ENCODE measurements around the gene MRPL38.
"Not testable (repeated sequence)": the region's sequence is repeated elsewhere in the genome, so short reads cannot be mapped to it uniquely, and the experiment has no call there.

Gene MRPL38

DNA sequence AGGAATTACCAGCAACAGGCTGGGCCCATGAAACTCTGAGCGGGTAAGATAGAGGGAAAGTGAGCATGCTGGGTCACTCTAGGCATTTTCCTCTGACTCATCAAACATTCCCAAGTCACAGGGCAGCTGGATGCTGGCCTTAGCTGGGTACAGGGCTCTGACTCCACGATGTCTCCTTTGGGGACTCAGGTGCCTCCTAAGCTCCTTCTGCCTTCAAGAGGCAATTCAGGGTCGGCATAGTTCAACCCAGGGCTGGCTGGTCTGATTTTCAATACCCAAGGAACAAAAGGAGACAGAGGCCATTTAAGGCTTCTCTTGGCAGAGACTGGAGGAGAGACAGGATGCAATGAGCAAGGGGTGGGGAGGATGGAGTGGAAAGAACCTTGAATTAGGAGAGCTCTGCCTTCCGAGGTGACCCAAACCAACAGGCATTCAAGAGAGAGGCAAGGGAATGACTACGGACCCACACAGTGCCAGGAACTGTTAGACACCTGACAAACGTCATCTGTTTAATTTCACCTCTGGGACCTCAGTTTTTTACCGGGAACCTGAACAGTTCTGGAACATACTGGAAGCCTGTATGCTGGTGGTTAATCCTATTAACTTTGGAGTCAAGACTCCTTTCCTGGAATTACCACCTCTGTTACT lies 50.5 kb downstream of the MRPL38 start:
- peaks cover 3% of the 10 kb centered on the region for H3K79me2 ChIP-seq (ENCODE audit: control insufficient read depth, insufficient read depth, low read length, poor library complexity)
- no peaks in the 10 kb centered on the region for H3K9me3 ChIP-seq (ENCODE audit: insufficient read depth, low read depth, low read length)
- no peaks in the 10 kb centered on the region for H3K27me3 ChIP-seq (ENCODE audit: insufficient read depth, low read length)
- H2AK5ac ChIP-seq (ENCODE audit: low read length) = peak overlapping the region; percentile 22
- H3K79me1 ChIP-seq (ENCODE audit: low read length) = peaks cover 3% of the 10 kb centered on the region
- no peak overlapping the region for H4K12ac ChIP-seq (ENCODE audit: low read depth, low read length)
- H2BK12ac ChIP-seq (ENCODE audit: low read length) = peak overlapping the region; percentile 36
- H3K27ac ChIP-seq (ENCODE audit: low read depth, low read length) = peak overlapping the region; percentile 21
- peak overlapping the region; percentile 13 for H4K8ac ChIP-seq (ENCODE audit: low read depth, low read length)
- H2BK5ac ChIP-seq (ENCODE audit: low read depth, low read length, poor library complexity) = peak overlapping the region; percentile 13
- H2BK120ac ChIP-seq (ENCODE audit: insufficient read depth, low read length, poor library complexity) = no peak overlapping the region
- no peak overlapping the region for H3K23ac ChIP-seq (ENCODE audit: low read length)
- peak overlapping the region; percentile 16 for H3K4ac ChIP-seq (ENCODE audit: low read depth, low read length)
- peak; percentile 89 to 95 for DNase-seq
- peaks cover 21% of the 10 kb centered on the region in 2 experiments for H3K36me3 ChIP-seq (ENCODE audit: control insufficient read depth in 1 of 2, insufficient read depth in 2 of 2, low read length in 2 of 2)
- H2AFZ ChIP-seq (ENCODE audit: insufficient read depth, low read length, poor library complexity) = no peak overlapping the region
- WGBS (ENCODE audit: extremely low coverage, insufficient coverage, insufficient read length) = no CpG with 5 or more reads among the region's 7 CpGs
- H3K9ac ChIP-seq (ENCODE audit: low read length) = no peak overlapping the region
- no peak overlapping the region for H3K4me3 ChIP-seq (ENCODE audit: low read depth, low read length)
- peak overlapping the region; percentile 45 for H4K91ac ChIP-seq (ENCODE audit: low read depth, low read length)
- H3K14ac ChIP-seq (ENCODE audit: low read length) = no peak overlapping the region
- H3K4me2 ChIP-seq (ENCODE audit: low read length) = peak overlapping the region; percentile 73
- no peak overlapping the region for H3K18ac ChIP-seq (ENCODE audit: low read length)
- peaks cover 5 to 14% of the 10 kb centered on the region in 2 experiments for H3K4me1 ChIP-seq (ENCODE audit: control insufficient read depth in 1 of 2, insufficient read depth in 2 of 2, low read length in 2 of 2)

DNA sequence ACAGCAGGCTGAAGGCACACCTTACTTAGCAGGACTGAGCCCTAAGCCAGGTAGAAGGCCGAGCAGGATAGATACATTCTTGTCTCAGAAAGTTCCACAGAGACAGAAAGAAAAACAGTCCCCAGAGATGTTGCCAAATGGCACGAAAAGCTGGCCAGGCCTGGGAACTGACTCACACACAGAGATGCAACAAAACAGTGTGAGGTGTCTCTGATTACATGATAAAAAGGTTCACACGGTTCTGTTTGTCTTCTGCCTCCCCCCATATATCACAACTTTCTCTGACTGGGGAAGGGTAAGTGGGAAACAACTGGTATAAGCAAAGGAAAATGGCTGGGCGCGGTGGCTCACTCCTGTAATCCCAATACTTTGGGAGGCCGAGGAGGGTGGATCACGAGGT lies 51.3 kb downstream of the MRPL38 start:
- H4K8ac ChIP-seq (ENCODE audit: low read depth, low read length) = no peak overlapping the region
- no peak overlapping the region for H3K4me2 ChIP-seq (ENCODE audit: low read length)
- H4K91ac ChIP-seq (ENCODE audit: low read depth, low read length) = no peak overlapping the region
- no peak overlapping the region for H3K23ac ChIP-seq (ENCODE audit: low read length)
- peaks cover 3% of the 10 kb centered on the region for H3K79me1 ChIP-seq (ENCODE audit: low read length)
- peaks cover 3% of the 10 kb centered on the region for H3K79me2 ChIP-seq (ENCODE audit: control insufficient read depth, insufficient read depth, low read length, poor library complexity)
- peaks cover 28 to 29% of the 10 kb centered on the region in 2 experiments for H3K36me3 ChIP-seq (ENCODE audit: control insufficient read depth in 1 of 2, insufficient read depth in 2 of 2, low read length in 2 of 2)
- no peak overlapping the region for H2BK12ac ChIP-seq (ENCODE audit: low read length)
- no peak overlapping the region for H2BK5ac ChIP-seq (ENCODE audit: low read depth, low read length, poor library complexity)
- H3K14ac ChIP-seq (ENCODE audit: low read length) = no peak overlapping the region
- DNase-seq = peak; percentile 84 to 86
- peaks cover 5 to 14% of the 10 kb centered on the region in 2 experiments for H3K4me1 ChIP-seq (ENCODE audit: control insufficient read depth in 1 of 2, insufficient read depth in 2 of 2, low read length in 2 of 2)
- H3K4me3 ChIP-seq (ENCODE audit: low read depth, low read length) = no peak overlapping the region
- no peak overlapping the region for H3K4ac ChIP-seq (ENCODE audit: low read depth, low read length)
- no peak overlapping the region for H4K12ac ChIP-seq (ENCODE audit: low read depth, low read length)
- H3K9ac ChIP-seq (ENCODE audit: low read length) = no peak overlapping the region
- no CpG with 5 or more reads among the region's 7 CpGs for WGBS (ENCODE audit: extremely low coverage, insufficient coverage, insufficient read length)
- no peak overlapping the region for H2BK120ac ChIP-seq (ENCODE audit: insufficient read depth, low read length, poor library complexity)
- H3K9me3 ChIP-seq (ENCODE audit: insufficient read depth, low read depth, low read length) = no peaks in the 10 kb centered on the region
- no peak overlapping the region for H2AK5ac ChIP-seq (ENCODE audit: low read length)
- no peaks in the 10 kb centered on the region for H3K27me3 ChIP-seq (ENCODE audit: insufficient read depth, low read length)
- H3K27ac ChIP-seq (ENCODE audit: low read depth, low read length) = no peak overlapping the region
- H2AFZ ChIP-seq (ENCODE audit: insufficient read depth, low read length, poor library complexity) = no peak overlapping the region
- H3K18ac ChIP-seq (ENCODE audit: low read length) = no peak overlapping the region

GRCh38 chr17:75851693-75851991 lies 53.0 kb downstream of the MRPL38 start:
- H4K12ac ChIP-seq (ENCODE audit: low read depth, low read length); H2AK5ac ChIP-seq (ENCODE audit: low read length); H3K23ac ChIP-seq (ENCODE audit: low read length); H4K8ac ChIP-seq (ENCODE audit: low read depth, low read length); H3K4me3 ChIP-seq (ENCODE audit: low read depth, low read length); H3K79me2 ChIP-seq (ENCODE audit: control insufficient read depth, insufficient read depth, low read length, poor library complexity); H3K27ac ChIP-seq (ENCODE audit: low read depth, low read length); H2AFZ ChIP-seq (ENCODE audit: insufficient read depth, low read length, poor library complexity); H3K9ac ChIP-seq (ENCODE audit: low read length); H3K4me2 ChIP-seq (ENCODE audit: low read length); H3K9me3 ChIP-seq (ENCODE audit: insufficient read depth, low read depth, low read length); DNase-seq; H3K27me3 ChIP-seq (ENCODE audit: insufficient read depth, low read length); H3K4ac ChIP-seq (ENCODE audit: low read depth, low read length); H2BK5ac ChIP-seq (ENCODE audit: low read depth, low read length, poor library complexity); H2BK120ac ChIP-seq (ENCODE audit: insufficient read depth, low read length, poor library complexity); H3K14ac ChIP-seq (ENCODE audit: low read length); H3K18ac ChIP-seq (ENCODE audit: low read length); H4K91ac ChIP-seq (ENCODE audit: low read depth, low read length); H3K79me1 ChIP-seq (ENCODE audit: low read length); H2BK12ac ChIP-seq (ENCODE audit: low read length): not testable (repeated sequence)
- H3K4me1 ChIP-seq (ENCODE audit: control insufficient read depth in 1 of 2, insufficient read depth in 2 of 2, low read length in 2 of 2) = peaks cover 5 to 14% of the 10 kb centered on the region in 2 experiments
- no CpG with 5 or more reads among the region's 15 CpGs for WGBS (ENCODE audit: extremely low coverage, insufficient coverage, insufficient read length)
- peaks cover 44 to 47% of the 10 kb centered on the region in 2 experiments for H3K36me3 ChIP-seq (ENCODE audit: control insufficient read depth in 1 of 2, insufficient read depth in 2 of 2, low read length in 2 of 2)

DNA sequence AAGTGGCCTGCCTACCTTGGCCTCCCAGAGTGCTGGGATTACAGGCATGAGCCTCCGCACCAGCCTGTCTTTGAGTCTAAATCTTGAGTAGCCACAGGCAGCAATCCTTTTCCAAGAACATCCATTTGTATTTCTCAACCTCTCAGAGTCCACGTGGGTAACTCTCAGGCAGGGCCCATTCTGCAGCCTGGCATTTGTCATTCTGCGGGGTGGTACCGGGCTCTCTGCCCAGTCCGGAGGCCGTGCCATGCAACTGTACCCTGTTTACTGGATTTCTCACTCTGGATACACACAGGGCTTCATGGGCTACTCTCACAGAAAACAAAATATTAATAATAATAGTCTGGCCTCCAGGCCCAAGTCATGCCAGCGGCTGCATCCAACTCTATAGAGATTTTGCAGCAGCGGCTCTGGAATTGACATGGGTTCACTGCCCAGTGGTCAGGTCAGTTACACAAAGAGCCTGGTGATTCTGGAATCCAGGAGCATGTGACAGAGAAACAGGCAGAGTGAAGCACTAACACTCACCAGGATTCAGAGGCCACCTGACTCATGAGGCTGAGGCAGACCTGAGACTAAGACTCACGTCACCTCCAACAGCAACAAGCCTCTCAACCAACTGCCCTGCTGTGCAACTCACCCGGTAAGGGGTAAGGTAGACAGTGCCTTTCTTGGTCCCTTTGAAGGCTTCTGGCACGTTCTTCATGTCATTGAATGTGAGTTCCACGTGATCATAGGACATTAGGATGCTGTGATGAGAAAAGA lies 53.6 kb downstream of the MRPL38 start:
- H4K8ac ChIP-seq (ENCODE audit: low read depth, low read length) = no peak overlapping the region
- H3K9ac ChIP-seq (ENCODE audit: low read length) = no peak overlapping the region
- H2BK5ac ChIP-seq (ENCODE audit: low read depth, low read length, poor library complexity) = no peak overlapping the region
- H4K91ac ChIP-seq (ENCODE audit: low read depth, low read length) = no peak overlapping the region
- WGBS (ENCODE audit: extremely low coverage, insufficient coverage, insufficient read length) = no CpG with 5 or more reads among the region's 12 CpGs
- no peak overlapping the region for H2AFZ ChIP-seq (ENCODE audit: insufficient read depth, low read length, poor library complexity)
- peaks cover 4% of the 10 kb centered on the region for H3K79me1 ChIP-seq (ENCODE audit: low read length)
- no peak for DNase-seq
- H3K27me3 ChIP-seq (ENCODE audit: insufficient read depth, low read length) = no peaks in the 10 kb centered on the region
- no peak overlapping the region for H3K4me2 ChIP-seq (ENCODE audit: low read length)
- H3K4ac ChIP-seq (ENCODE audit: low read depth, low read length) = no peak overlapping the region
- H3K4me1 ChIP-seq (ENCODE audit: control insufficient read depth in 1 of 2, insufficient read depth in 2 of 2, low read length in 2 of 2) = peaks cover 8 to 14% of the 10 kb centered on the region in 2 experiments
- no peak overlapping the region for H3K23ac ChIP-seq (ENCODE audit: low read length)
- no peak overlapping the region for H3K18ac ChIP-seq (ENCODE audit: low read length)
- no peak overlapping the region for H3K4me3 ChIP-seq (ENCODE audit: low read depth, low read length)
- no peak overlapping the region for H2AK5ac ChIP-seq (ENCODE audit: low read length)
- no peak overlapping the region for H2BK120ac ChIP-seq (ENCODE audit: insufficient read depth, low read length, poor library complexity)
- no peak overlapping the region for H3K27ac ChIP-seq (ENCODE audit: low read depth, low read length)
- no peak overlapping the region for H2BK12ac ChIP-seq (ENCODE audit: low read length)
- no peak overlapping the region for H4K12ac ChIP-seq (ENCODE audit: low read depth, low read length)
- no peak overlapping the region for H3K14ac ChIP-seq (ENCODE audit: low read length)
- peaks cover 50 to 53% of the 10 kb centered on the region in 2 experiments for H3K36me3 ChIP-seq (ENCODE audit: control insufficient read depth in 1 of 2, insufficient read depth in 2 of 2, low read length in 2 of 2)
- peaks cover 2% of the 10 kb centered on the region for H3K9me3 ChIP-seq (ENCODE audit: insufficient read depth, low read depth, low read length)
- peaks cover 3% of the 10 kb centered on the region for H3K79me2 ChIP-seq (ENCODE audit: control insufficient read depth, insufficient read depth, low read length, poor library complexity)

All from trophoblast cell (in vitro differentiated cells and primary cell).